ENCODE results near the gene ARVCF. TPM values are rescaled to one million over a fixed set of nuclear protein-coding genes. Genes with fewer than 3 reads are reported as not detected.

ARVCF gene
- polyA plus RNA-seq, 6 donors from 2014 or later, result 0.24 to 2.5 (median 0.56) TPM; not detected in 1

DNA sequence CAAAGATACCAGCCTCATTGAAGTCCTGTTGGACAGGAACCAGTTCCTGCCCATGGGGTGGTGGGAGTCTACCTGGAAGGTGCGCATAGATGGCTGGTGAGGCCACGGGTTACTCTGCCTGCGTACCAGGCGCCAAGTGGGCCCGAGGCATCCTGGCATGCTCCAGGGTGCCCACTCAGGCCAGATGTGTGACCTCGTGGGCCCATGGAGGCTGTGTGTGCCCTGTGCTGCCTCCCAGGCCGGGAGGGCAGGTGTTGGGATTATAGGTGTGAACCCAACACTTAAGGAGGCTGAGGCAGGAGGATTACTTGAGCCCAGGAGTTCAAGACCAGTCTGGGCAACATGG lies 27.3 kb upstream of the ARVCF start:
- Mint-ChIP-seq H3K27me3 (no peaks in the 10 kb centered on the region), H3K4me1 (peaks cover 4 to 12% (median 5%) of the 10 kb centered on the region in 3 donors), H3K4me3 (no peak overlapping the region), H3K27ac (no peak overlapping the region), H3K36me3 (peaks cover 8 to 24% of the 10 kb centered on the region in 2 donors), H3K9me3 (peaks cover 0 to 5% (median 0%) of the 10 kb centered on the region in 7 donors)
- DNase-seq (no peak), ATAC-seq (ENCODE audit: low read depth in 2 of 2) (no peak)

DNA sequence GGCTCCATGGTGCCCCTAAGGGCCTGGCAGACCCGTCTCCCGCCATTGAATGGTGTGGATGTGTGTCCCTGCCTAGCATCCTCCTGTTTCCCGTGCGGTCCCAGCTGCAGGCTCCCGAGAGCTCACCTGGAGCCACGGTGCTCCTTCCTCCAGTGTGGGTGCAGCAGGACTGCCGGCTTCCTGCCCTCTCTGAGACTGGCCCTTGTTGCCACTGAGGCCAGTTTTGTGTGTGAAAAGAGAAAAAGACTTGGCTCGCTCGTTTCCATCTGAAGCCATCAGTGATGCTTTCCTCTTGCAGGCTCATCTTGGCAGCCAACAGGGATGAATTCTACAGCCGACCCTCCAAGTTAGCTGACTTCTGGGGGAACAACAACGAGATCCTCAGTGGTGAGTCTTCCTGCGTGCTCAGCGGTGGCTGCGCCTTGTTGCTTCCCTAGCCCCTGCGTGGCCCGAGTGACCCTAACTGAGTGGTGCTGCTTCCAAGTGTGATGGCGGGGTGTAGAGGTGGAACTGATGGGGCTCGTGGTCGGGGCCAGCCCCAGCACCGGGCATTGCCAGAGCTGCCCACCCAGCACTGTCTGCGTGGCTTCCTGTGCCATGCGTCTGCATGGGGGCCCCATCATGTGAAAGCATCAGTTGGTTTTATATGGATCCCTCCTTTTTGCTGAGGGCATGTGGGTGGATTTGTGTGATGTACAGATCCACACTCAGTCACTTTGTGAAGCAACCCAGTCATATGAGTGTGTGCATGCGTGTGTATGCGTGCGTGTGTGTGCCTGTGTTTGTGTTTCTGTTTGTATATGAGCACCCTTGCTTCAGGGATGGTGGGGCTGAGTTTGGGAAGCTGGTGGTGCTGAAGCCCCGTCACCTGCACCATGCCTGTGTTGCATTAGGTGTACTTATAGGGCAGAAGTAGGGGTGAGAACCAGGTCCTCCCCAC lies 26.7 kb upstream of the ARVCF start:
- no peak for DNase-seq
- peaks cover 0 to 4% (median 0%) of the 10 kb centered on the region in 7 donors for H3K9me3 Mint-ChIP-seq
- peaks cover 4 to 12% (median 5%) of the 10 kb centered on the region in 3 donors for H3K4me1 Mint-ChIP-seq
- H3K27me3 Mint-ChIP-seq, result no peaks in the 10 kb centered on the region
- H3K36me3 Mint-ChIP-seq, result peaks cover 8 to 17% of the 10 kb centered on the region in 2 donors
- no peak overlapping the region for H3K4me3 Mint-ChIP-seq
- no peak overlapping the region for H3K27ac Mint-ChIP-seq
- ATAC-seq (ENCODE audit: low read depth in 2 of 2), result no peak

DNA sequence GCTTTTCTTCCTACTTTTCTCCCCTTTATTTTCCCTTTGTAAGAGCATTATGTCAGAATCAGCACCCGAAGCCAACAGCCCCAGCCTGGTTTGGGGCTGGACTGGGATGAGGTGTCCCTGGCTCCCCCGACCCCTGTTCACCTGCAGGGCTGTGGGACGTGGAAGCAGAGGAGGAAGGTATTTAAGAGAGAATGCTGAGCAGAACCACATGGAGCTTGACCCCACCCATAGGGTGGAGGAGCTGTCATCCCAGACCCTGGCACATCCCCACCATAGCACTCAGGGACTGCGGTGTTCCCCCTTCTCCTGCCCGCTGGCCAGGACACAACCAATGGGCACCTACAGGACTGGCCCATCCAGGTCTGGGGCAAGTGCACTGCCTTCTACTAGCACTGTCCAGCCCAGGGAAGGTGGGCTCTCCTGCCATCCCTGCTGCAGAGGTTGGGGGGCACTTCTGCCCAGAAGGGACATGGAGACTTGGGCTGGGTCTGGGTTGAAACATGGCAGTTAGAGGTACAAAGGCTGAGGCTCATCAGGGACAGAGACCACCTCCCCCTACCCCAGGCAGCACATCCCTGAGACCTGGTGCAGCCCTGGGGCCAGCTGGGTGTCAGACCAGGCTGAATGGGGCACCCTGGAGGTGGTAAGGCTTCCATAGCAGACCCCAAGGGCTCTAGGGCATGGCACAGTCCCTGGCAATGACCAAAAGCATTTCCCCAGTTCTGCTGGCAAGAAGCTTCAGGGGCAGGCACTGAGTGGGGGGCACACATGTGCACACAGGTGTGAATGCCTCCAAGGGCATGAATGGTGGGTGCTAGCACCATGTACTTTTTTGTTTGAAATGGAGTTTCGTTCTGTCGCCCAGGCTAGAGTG lies 23.9 kb upstream of the ARVCF start:
- H3K27me3 Mint-ChIP-seq, result no peaks in the 10 kb centered on the region
- peaks cover 7 to 26% (median 15%) of the 10 kb centered on the region in 3 donors for H3K4me1 Mint-ChIP-seq
- H3K36me3 Mint-ChIP-seq, result peaks cover 8 to 17% of the 10 kb centered on the region in 2 donors
- peaks cover 0 to 2% (median 0%) of the 10 kb centered on the region in 7 donors for H3K9me3 Mint-ChIP-seq
- H3K27ac Mint-ChIP-seq, result peak overlapping the region in 1 of 6 donors; percentile 87
- no peak overlapping the region for H3K4me3 Mint-ChIP-seq
- no peak for DNase-seq
- no peak for ATAC-seq (ENCODE audit: low read depth in 2 of 2)

DNA sequence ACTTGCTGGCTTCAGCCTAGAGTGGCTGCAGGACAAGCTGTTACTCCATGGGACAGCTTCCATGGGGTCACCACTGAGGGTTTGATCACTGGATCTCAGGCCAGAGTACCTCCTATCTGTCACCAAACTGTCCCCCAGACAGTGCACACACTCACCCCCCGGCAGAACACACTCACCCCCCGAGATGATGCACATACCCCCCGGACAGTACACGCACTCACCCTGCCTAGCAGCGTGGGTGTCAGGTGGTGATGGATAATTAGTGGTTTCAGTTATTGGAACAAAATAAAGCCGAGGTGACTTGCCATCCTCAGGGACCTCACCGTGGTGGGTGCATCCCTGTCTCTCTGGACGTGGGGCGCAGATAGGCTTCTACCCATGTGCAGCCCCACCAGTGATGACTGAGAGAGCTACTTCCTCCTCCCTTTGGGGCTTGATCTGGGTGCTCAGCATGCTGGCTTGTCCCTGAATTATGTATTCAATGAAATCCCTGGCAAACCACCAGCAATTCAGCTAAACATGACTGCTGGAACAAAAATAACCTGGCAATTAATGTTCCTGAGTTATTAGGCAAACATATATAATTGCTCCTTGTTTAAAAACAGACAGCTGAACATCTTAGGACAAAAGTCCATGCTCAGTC lies 23.2 kb upstream of the ARVCF start:
- peaks cover 10 to 33% (median 22%) of the 10 kb centered on the region in 3 donors for H3K4me1 Mint-ChIP-seq
- peaks cover 0 to 5% (median 3%) of the 10 kb centered on the region in 7 donors for H3K9me3 Mint-ChIP-seq
- no peak overlapping the region for H3K4me3 Mint-ChIP-seq
- ATAC-seq (ENCODE audit: low read depth in 2 of 2) (no peak), DNase-seq (no peak)
- no peaks in the 10 kb centered on the region for H3K27me3 Mint-ChIP-seq
- peaks cover 7 to 21% of the 10 kb centered on the region in 2 donors for H3K36me3 Mint-ChIP-seq
- peak overlapping the region in 1 of 6 donors; percentile 72 for H3K27ac Mint-ChIP-seq

DNA sequence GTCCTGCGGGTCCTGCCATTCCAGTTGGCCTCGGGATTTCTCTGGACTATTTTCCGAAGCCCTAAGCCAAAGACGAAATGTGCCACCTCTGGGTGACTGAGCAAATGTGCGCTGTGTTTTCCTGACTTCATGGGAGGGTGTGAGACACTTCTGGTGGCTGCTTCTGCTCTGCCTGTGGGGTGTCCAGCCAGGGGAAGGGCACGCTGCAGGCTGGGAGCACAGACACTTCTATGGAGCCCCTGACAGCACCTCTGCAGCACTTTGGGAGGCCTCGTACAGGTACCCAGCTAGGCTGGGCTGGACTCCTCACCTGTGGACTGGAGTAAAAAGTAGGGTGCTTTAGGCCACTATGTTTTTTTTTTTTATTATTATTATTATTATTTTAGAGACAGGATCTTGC lies 22.0 kb upstream of the ARVCF start:
- Mint-ChIP-seq H3K4me1 (peaks cover 20 to 39% (median 30%) of the 10 kb centered on the region in 3 donors), H3K4me3 (no peak overlapping the region), H3K9me3 (peaks cover 4 to 12% (median 8%) of the 10 kb centered on the region in 7 donors), H3K27me3 (no peaks in the 10 kb centered on the region), H3K27ac (no peak overlapping the region), H3K36me3 (peaks cover 14 to 22% of the 10 kb centered on the region in 2 donors)
- DNase-seq (no peak), ATAC-seq (ENCODE audit: low read depth in 2 of 2) (no peak)

GRCh38 chr22:20037419-20037818 lies 20.8 kb upstream of the ARVCF start:
- Mint-ChIP-seq H3K4me1 (peaks cover 24 to 44% (median 35%) of the 10 kb centered on the region in 3 donors), H3K27me3 (no peaks in the 10 kb centered on the region), H3K4me3 (peak overlapping the region in 1 of 8 donors; percentile 28), H3K9me3 (peaks cover 4 to 12% (median 8%) of the 10 kb centered on the region in 7 donors), H3K27ac (peak overlapping the region in 2 of 6 donors; percentile 6 to 46), H3K36me3 (peaks cover 14 to 22% of the 10 kb centered on the region in 2 donors)
- ATAC-seq (ENCODE audit: low read depth in 2 of 2) (no peak), DNase-seq (no peak)

DNA sequence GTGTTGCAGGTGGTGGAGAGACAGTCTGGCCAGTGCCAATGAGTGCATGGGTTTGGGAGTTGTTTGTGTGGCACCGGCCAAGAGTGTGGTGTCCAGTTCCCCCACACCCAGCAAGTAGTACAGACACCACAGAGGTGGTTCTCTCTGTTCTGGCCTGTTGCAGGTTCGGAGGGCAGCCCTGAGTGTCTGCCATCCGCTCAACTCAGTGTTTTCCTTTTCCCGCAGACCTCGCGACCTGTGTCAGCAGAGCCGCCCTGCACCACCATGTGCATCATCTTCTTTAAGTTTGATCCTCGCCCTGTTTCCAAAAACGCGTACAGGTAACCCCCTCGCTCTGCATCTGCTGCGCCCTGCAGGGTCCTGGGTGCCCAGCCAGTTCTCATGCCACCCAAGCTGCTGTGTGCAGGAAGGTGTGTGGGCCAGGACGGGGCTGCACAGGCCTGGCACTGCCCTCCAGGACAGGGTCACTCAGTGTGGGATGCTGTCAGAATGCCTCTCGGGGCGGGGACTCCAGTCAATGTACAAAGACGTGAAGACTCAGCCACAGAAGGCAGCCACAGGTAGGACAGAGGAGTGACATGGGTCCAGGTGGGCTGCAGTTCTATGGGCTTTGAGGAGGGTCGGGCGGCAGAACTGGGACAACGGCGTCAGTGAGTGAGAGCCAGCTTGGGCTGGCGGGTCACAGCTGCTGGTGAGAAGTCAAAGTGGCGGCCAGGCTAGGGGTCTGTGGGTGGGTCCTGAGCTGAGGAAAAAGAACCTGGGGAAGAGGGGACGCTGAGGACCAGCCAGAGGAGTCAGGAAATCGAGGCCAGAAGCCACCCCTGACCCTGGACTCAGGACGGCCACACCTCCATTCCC lies 20.1 kb upstream of the ARVCF start:
- peaks cover 14 to 22% of the 10 kb centered on the region in 2 donors for H3K36me3 Mint-ChIP-seq
- H3K9me3 Mint-ChIP-seq, result peaks cover 4 to 12% (median 8%) of the 10 kb centered on the region in 7 donors
- DNase-seq, result no peak
- H3K27ac Mint-ChIP-seq, result peak overlapping the region in 1 of 6 donors; percentile 46
- H3K4me3 Mint-ChIP-seq, result peak overlapping the region in 1 of 8 donors; percentile 80
- H3K27me3 Mint-ChIP-seq, result no peaks in the 10 kb centered on the region
- H3K4me1 Mint-ChIP-seq, result peaks cover 30 to 50% (median 41%) of the 10 kb centered on the region in 3 donors
- ATAC-seq (ENCODE audit: low read depth in 2 of 2), result no peak

GRCh38 chr22:20036084-20036482 lies 19.5 kb upstream of the ARVCF start:
- ATAC-seq (ENCODE audit: low read depth in 2 of 2) (no peak), DNase-seq (no peak)
- H3K27me3 Mint-ChIP-seq, result no peaks in the 10 kb centered on the region
- H3K4me3 Mint-ChIP-seq, result no peak overlapping the region
- peaks cover 4 to 12% (median 8%) of the 10 kb centered on the region in 7 donors for H3K9me3 Mint-ChIP-seq
- peaks cover 14 to 22% of the 10 kb centered on the region in 2 donors for H3K36me3 Mint-ChIP-seq
- peak overlapping the region in 1 of 6 donors; percentile 46 for H3K27ac Mint-ChIP-seq
- peaks cover 37 to 56% (median 47%) of the 10 kb centered on the region in 3 donors for H3K4me1 Mint-ChIP-seq

GRCh38 chr22:20035375-20036083 lies 18.9 kb upstream of the ARVCF start:
- peaks cover 40 to 56% (median 47%) of the 10 kb centered on the region in 3 donors for H3K4me1 Mint-ChIP-seq
- no peak for ATAC-seq (ENCODE audit: low read depth in 2 of 2)
- H3K27ac Mint-ChIP-seq, result peak overlapping the region in 2 of 6 donors; percentile 67 to 81

GRCh38 chr22:20034143-20034542 lies 17.5 kb upstream of the ARVCF start:
- peaks cover 4 to 12% (median 8%) of the 10 kb centered on the region in 7 donors for H3K9me3 Mint-ChIP-seq
- H3K4me3 Mint-ChIP-seq, result peak overlapping the region in 4 of 8 donors; percentile 26 to 66 (median 54)
- H3K27me3 Mint-ChIP-seq, result no peaks in the 10 kb centered on the region
- H3K36me3 Mint-ChIP-seq, result peaks cover 7 to 22% of the 10 kb centered on the region in 2 donors
- H3K27ac Mint-ChIP-seq, result peak overlapping the region in 2 of 6 donors; percentile 18 to 54
- peaks cover 47 to 62% (median 51%) of the 10 kb centered on the region in 3 donors for H3K4me1 Mint-ChIP-seq
- DNase-seq, result no peak
- ATAC-seq (ENCODE audit: low read depth in 2 of 2), result peak in 1 of 2 donors; percentile 43

More at GRCh38 chr22:20035375-20036083, 18.9 kb upstream of the ARVCF start:
- peaks cover 14 to 22% of the 10 kb centered on the region in 2 donors for H3K36me3 Mint-ChIP-seq
- no peak overlapping the region for H3K4me3 Mint-ChIP-seq
- H3K9me3 Mint-ChIP-seq, result peaks cover 4 to 12% (median 8%) of the 10 kb centered on the region in 7 donors
- H3K27me3 Mint-ChIP-seq, result no peaks in the 10 kb centered on the region
- no peak for DNase-seq

GRCh38 chr22:20033045-20033706 lies 16.6 kb upstream of the ARVCF start:
- H3K4me1 Mint-ChIP-seq, result peaks cover 53 to 71% (median 56%) of the 10 kb centered on the region in 3 donors
- H3K27ac Mint-ChIP-seq, result peak overlapping the region in 3 of 6 donors; percentile 16 to 72 (median 49)
- no peak for DNase-seq
- H3K9me3 Mint-ChIP-seq, result peaks cover 4 to 12% (median 8%) of the 10 kb centered on the region in 7 donors
- H3K27me3 Mint-ChIP-seq, result no peaks in the 10 kb centered on the region
- ATAC-seq (ENCODE audit: low read depth in 2 of 2), result no peak
- peaks cover 7 to 22% of the 10 kb centered on the region in 2 donors for H3K36me3 Mint-ChIP-seq
- peak overlapping the region in 3 of 8 donors; percentile 10 to 67 (median 37) for H3K4me3 Mint-ChIP-seq
